Right lobe of liver (tissue), 6 donors: Measurements from ENCODE around the gene CDC20. TPM values are rescaled to one million over a fixed set of nuclear protein-coding genes. Genes with fewer than 3 reads are reported as not detected.

Experiments
- ATAC-seq, 4 donors: fragments of 200-7000 bp; cut with Tn5 transposase; one replicate each; pipeline ENCODE4 v1.9.1; 2020; ENCODE audit warnings: mild to moderate bottlenecking in 4 of 4, moderate library complexity in 4 of 4
- DNase-seq, 3 donors: peaks; one replicate each; pipeline ENCODE4 v3.0.0-alpha.2; 2020
- H3K27ac ChIP-seq, 3 donors: fragments of 200-600 bp; one replicate each; pipeline ENCODE4 v1.8.0; 2022
- H3K27me3 ChIP-seq, 2 donors: fragments of 200-600 bp; one replicate each; pipeline ENCODE4 v1.8.0; 2022
- H3K36me3 ChIP-seq, 4 donors: fragments of 200-600 bp; sonication (generic) in 1 of 4; one replicate each; pipeline versions ENCODE4 v1.5.1 to v1.8.0; 2017 to 2022; ENCODE audit warnings: control low read depth in 1 of 4
- H3K4me1 ChIP-seq, 4 donors: fragments of 200-600 bp; sonication (generic) in 1 of 4; one replicate each; pipeline versions ENCODE4 v1.5.1 to v1.8.0; 2017 to 2022; ENCODE audit warnings: control low read depth in 1 of 4
- H3K4me3 ChIP-seq, 3 donors: fragments of 200-600 bp; one replicate each; pipeline ENCODE4 v1.8.0; 2022
- H3K9me3 ChIP-seq, 4 donors: fragments of 200-600 bp; sonication (generic) in 1 of 4; one replicate each; pipeline versions ENCODE4 v1.5.1 to v1.8.0; 2017 to 2022; ENCODE audit warnings: control low read depth in 1 of 4
- CTCF ChIP-seq, 4 donors: fragments of 200-600 bp in 3 of 4; fragments of 450-650 bp in 1 of 4; IDR thresholded peaks; one replicate each; pipeline versions ENCODE4 v1.5.1 to v1.8.0; 2016 to 2022; ENCODE audit warnings: antibody characterized with exemption in 4 of 4, mild to moderate bottlenecking in 2 of 4
- POLR2A ChIP-seq: fragments of 450-650 bp; IDR thresholded peaks from one replicate; pipeline ENCODE4 v1.6.1; 2017; ENCODE audit warnings: antibody characterized with exemption, mild to moderate bottlenecking
- whole genome bisulfite sequencing: methylation state at CpG from one replicate; pipeline ENCODE4 v1.1.6; 2018; ENCODE audit warnings: low coverage, low lambda C conversion rate; ENCODE audit not compliant: insufficient coverage; ENCODE audit errors: missing lambda C conversion rate; 5-methylcytosine and 5-hydroxymethylcytosine counted together
- intact Hi-C, 2 donors: fragments of 100-400 bp; cut with DNase I; formaldehyde crosslinking; loops; one replicate each; pipeline versions ENCODE4 v1.11.2 to v1.14.1; 2022
- total RNA-seq, 6 experiments: library from RNA; depleted of rRNA in 2 of 6; stranded (reverse); fragments of >200 nt in 2 of 6; fragmentation: NEBNext Ultra II Directional in 3 of 6; extraction: Animal tissue kit (Norgen Biotek cat#: 25700) in 3 of 6; gene quantifications; one replicate each; pipeline versions ENCODE4 v1.1.0 to v1.2.4, GENCODE V29; 2016 to 2023
- donor health status: DM: no; HTN: yes; CAD: no.
- donor health status: DM: no; HTN: no; CAD: no.
- donor health status: DM: no; HTN: no; CAD: no.
- donor health status: DM: no; HTN: yes; CAD: no.
- donor health status: DM: no; HTN: yes; CAD: no.

Gene CDC20
- total RNA-seq, 6 experiments from 2014 or later, result 0.49 to 5.3 (median 2.3) TPM; not detected in 1

- peak overlapping the region; percentile 41 to 70 (median 69) for H3K4me3 ChIP-seq
- intact Hi-C loops, result no loop called here
- peaks cover 0 to 13% (median 5%) of the 10 kb centered on the region in 4 donors for H3K4me1 ChIP-seq
- DNase-seq, result no peak
- peaks cover 0 to 13% (median 3%) of the 10 kb centered on the region in 4 donors for H3K36me3 ChIP-seq
- WGBS, result 0% methylated on average over 17 of the region's 33 CpGs
- no peaks in the 10 kb centered on the region for H3K9me3 ChIP-seq
- peak overlapping the region; percentile 50 to 58 (median 53) for H3K27ac ChIP-seq
- ATAC-seq, result peak; percentile 22 to 52 (median 38)
- H3K27me3 ChIP-seq, result no peaks in the 10 kb centered on the region
- TF ChIP-seq POLR2A, result no peak
- peak in 3 of 4 donors; percentile 22 to 44 (median 37) for TF ChIP-seq CTCF (IDR thresholded peaks at IDR 0.05)
Observed at GRCh38 chr1:43358121-43358745, 548 bp upstream of the CDC20 start.

- H3K4me3 ChIP-seq, result no peak overlapping the region
Observed at GRCh38 chr1:43359696-43360095, 915 bp downstream of the CDC20 start.

GRCh38 chr1:43360616-43361015 is 1.8 kb downstream of the CDC20 start:
- 57% methylated on average over 1 of the region's 4 CpGs for WGBS
- intact Hi-C loops, result no loop called here
- peaks cover 0 to 34% (median 11%) of the 10 kb centered on the region in 4 donors for H3K36me3 ChIP-seq

More at GRCh38 chr1:43359696-43360095, 915 bp downstream of the CDC20 start:
- TF ChIP-seq CTCF (IDR thresholded peaks at IDR 0.05), result no peak
- no peak for TF ChIP-seq POLR2A
- Histone ChIP-seq H3K4me1 (peaks cover 0 to 13% (median 5%) of the 10 kb centered on the region in 4 donors), H3K36me3 (peaks cover 0 to 27% (median 11%) of the 10 kb centered on the region in 4 donors), H3K9me3 (no peaks in the 10 kb centered on the region), H3K27ac (no peak overlapping the region), H3K27me3 (no peaks in the 10 kb centered on the region)
- no peak for DNase-seq
- ATAC-seq, result no peak
- intact Hi-C loops, result no loop called here
- WGBS, result 30% methylated on average over 8 of the region's 11 CpGs

GRCh38 chr1:43363283-43363934 is 4.6 kb downstream of the CDC20 start:
- no peak for TF ChIP-seq POLR2A
- TF ChIP-seq CTCF (IDR thresholded peaks at IDR 0.05), result no peak
- no peaks in the 10 kb centered on the region for H3K27me3 ChIP-seq
- ATAC-seq, result no peak
- 45% methylated on average over 4 of the region's 9 CpGs for WGBS
- H3K4me1 ChIP-seq, result peaks cover 0 to 14% (median 6%) of the 10 kb centered on the region in 4 donors
- peaks cover 0 to 34% (median 11%) of the 10 kb centered on the region in 4 donors for H3K36me3 ChIP-seq
- no peak overlapping the region for H3K4me3 ChIP-seq
- intact Hi-C loops, result no loop called here
- H3K9me3 ChIP-seq, result no peaks in the 10 kb centered on the region
- DNase-seq, result no peak
- no peak overlapping the region for H3K27ac ChIP-seq

More at GRCh38 chr1:43360616-43361015, 1.8 kb downstream of the CDC20 start:
- DNase-seq (no peak), ATAC-seq (no peak)
- no peaks in the 10 kb centered on the region for H3K9me3 ChIP-seq
- TF ChIP-seq POLR2A, result no peak
- H3K4me3 ChIP-seq, result no peak overlapping the region
- H3K27ac ChIP-seq, result no peak overlapping the region
- H3K4me1 ChIP-seq, result peaks cover 0 to 13% (median 5%) of the 10 kb centered on the region in 4 donors
- no peaks in the 10 kb centered on the region for H3K27me3 ChIP-seq
